GM21737 (cell line): ENCODE results near the gene SLCO3A1.

Source experiments
- ATAC-seq: cut with Tn5 transposase; IDR thresholded peaks from one replicate; pipeline ENCODE4 v1.9.1; 2021; ENCODE audit warnings: mild to moderate bottlenecking, moderate library complexity; ENCODE audit not compliant: unreplicated experiment

Gene SLCO3A1

GRCh38 chr15:92152983-92153382 is 299.5 kb downstream of the SLCO3A1 start:
- no peak for ATAC-seq

- ATAC-seq = no peak
Observed at GRCh38 chr15:92153620-92154019, 300.1 kb downstream of the SLCO3A1 start.

- no peak for ATAC-seq
Observed at GRCh38 chr15:92155934-92156333, 302.4 kb downstream of the SLCO3A1 start.

- ATAC-seq = no peak
Observed at GRCh38 chr15:92157666-92158298, 304.3 kb downstream of the SLCO3A1 start.

- ATAC-seq = no peak
Observed at GRCh38 chr15:92158426-92158825, 304.9 kb downstream of the SLCO3A1 start.

- ATAC-seq = no peak
Observed at GRCh38 chr15:92159481-92159880, 306.0 kb downstream of the SLCO3A1 start.

- no peak for ATAC-seq
Observed at GRCh38 chr15:92159906-92160841, 306.7 kb downstream of the SLCO3A1 start.

- peak; percentile 94 for ATAC-seq
Observed at GRCh38 chr15:92161039-92161670, 307.6 kb downstream of the SLCO3A1 start.

- ATAC-seq = no peak
Observed at GRCh38 chr15:92162657-92163056, 309.1 kb downstream of the SLCO3A1 start.

GRCh38 chr15:92163641-92164040 is 310.1 kb downstream of the SLCO3A1 start:
- no peak for ATAC-seq

- no peak for ATAC-seq
Observed at GRCh38 chr15:92164327-92165000, 311.0 kb downstream of the SLCO3A1 start.

GRCh38 chr15:92165001-92165346 is 311.5 kb downstream of the SLCO3A1 start:
- no peak for ATAC-seq

GRCh38 chr15:92166029-92166428 is 312.5 kb downstream of the SLCO3A1 start:
- no peak for ATAC-seq

GRCh38 chr15:92166751-92167405 is 313.4 kb downstream of the SLCO3A1 start:
- ATAC-seq = no peak

GRCh38 chr15:92167451-92167850 is 313.9 kb downstream of the SLCO3A1 start:
- ATAC-seq = no peak

GRCh38 chr15:92168066-92168683 is 314.7 kb downstream of the SLCO3A1 start:
- no peak for ATAC-seq

GRCh38 chr15:92170897-92171296 is 317.4 kb downstream of the SLCO3A1 start:
- ATAC-seq = no peak

GRCh38 chr15:92178911-92179310 is 325.4 kb downstream of the SLCO3A1 start:
- no peak for ATAC-seq

GRCh38 chr15:92184142-92184541 is 330.6 kb downstream of the SLCO3A1 start:
- ATAC-seq = no peak

GRCh38 chr15:92184679-92185230 is 331.2 kb downstream of the SLCO3A1 start:
- ATAC-seq = no peak
